NT2/D1 (cell line): Measurements from ENCODE around the gene LTF.

Experiments
- DNase-seq: peaks from one replicate; pipeline ENCODE4 v3.0.0-alpha.2; 2011; ENCODE audit warnings: low read depth, low spot score
- H3K27me3 ChIP-seq: 2 replicates; pipeline ENCODE4 v1.6.0; 2011; ENCODE audit warnings: mild to moderate bottlenecking; ENCODE audit not compliant: insufficient read length, insufficient read depth
- H3K36me3 ChIP-seq: 2 replicates; pipeline ENCODE4 v1.6.1; 2011; ENCODE audit warnings: mild to moderate bottlenecking, low read length, mixed read lengths; ENCODE audit not compliant: insufficient read depth, insufficient read length
- H3K4me1 ChIP-seq: 2 replicates; pipeline ENCODE4 v1.5.1; 2011; ENCODE audit not compliant: insufficient read depth, insufficient read length
- H3K4me3 ChIP-seq: 2 replicates; pipeline ENCODE4 v1.5.1; 2011; ENCODE audit warnings: low read depth; ENCODE audit not compliant: insufficient read length
- H3K9ac ChIP-seq: 2 replicates; pipeline ENCODE4 v1.6.0; 2011; ENCODE audit warnings: low read depth; ENCODE audit not compliant: insufficient read length
- H3K9me3 ChIP-seq: 2 replicates; pipeline ENCODE4 v1.5.1; 2011; ENCODE audit warnings: mild to moderate bottlenecking, low read length; ENCODE audit not compliant: insufficient read depth
- SUZ12 ChIP-seq: IDR thresholded peaks from 2 replicates; pipeline ENCODE4 v1.6.1; 2011; ENCODE audit not compliant: insufficient read length, insufficient read depth; ENCODE audit errors: extremely low read depth
- YY1 ChIP-seq: IDR thresholded peaks from 2 replicates; pipeline ENCODE4 v1.6.1; 2011; ENCODE audit not compliant: insufficient read length, insufficient read depth
- ZNF274 ChIP-seq: IDR thresholded peaks from 2 replicates; pipeline ENCODE4 v1.6.1; 2011; ENCODE audit warnings: mild to moderate bottlenecking, low read depth, low read length

Gene LTF

GRCh38 chr3:46465196-46465520 lies 453 bp upstream of the LTF start:
- Histone ChIP-seq H3K9ac (no peak overlapping the region), H3K9me3 (peaks cover 8% of the 10 kb centered on the region; the same call in 1 of the 2 replicates), H3K27me3 (no peaks in the 10 kb centered on the region), H3K4me3 (no peak overlapping the region), H3K4me1 (peaks cover 5% of the 10 kb centered on the region), H3K36me3 (no peaks in the 10 kb centered on the region)
- no peak for DNase-seq
- TF ChIP-seq SUZ12, result no peak
- TF ChIP-seq YY1, result no peak
- TF ChIP-seq ZNF274, result no peak

DNA sequence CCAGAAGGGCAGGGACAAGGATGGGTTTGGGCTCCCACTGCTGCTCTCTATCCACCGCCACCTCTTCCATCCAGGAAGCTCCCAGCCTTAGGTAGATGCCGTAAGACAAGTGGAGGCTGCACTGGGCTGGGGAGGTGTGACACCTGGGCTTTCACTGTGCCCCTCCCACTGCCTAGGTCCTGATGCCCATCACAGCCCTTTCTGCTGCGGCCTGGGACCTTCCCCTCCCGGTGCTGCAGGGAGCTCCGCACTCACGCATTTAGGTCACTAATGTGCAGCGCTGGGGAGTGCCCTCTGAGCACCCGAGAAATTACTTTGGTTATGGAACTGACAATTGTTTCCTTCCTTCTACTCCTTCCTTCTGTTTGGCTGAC lies 850 bp downstream of the LTF start:
- Histone ChIP-seq H3K4me1 (peaks cover 5% of the 10 kb centered on the region), H3K36me3 (no peaks in the 10 kb centered on the region), H3K4me3 (no peak overlapping the region), H3K9ac (no peak overlapping the region), H3K27me3 (no peaks in the 10 kb centered on the region), H3K9me3 (peaks cover 8% of the 10 kb centered on the region; the same call in 1 of the 2 replicates)
- DNase-seq, result no peak
- TF ChIP-seq ZNF274 (no peak), SUZ12 (no peak), YY1 (no peak)

- peaks cover 5% of the 10 kb centered on the region for H3K4me1 ChIP-seq
- no peaks in the 10 kb centered on the region for H3K36me3 ChIP-seq
- H3K4me3 ChIP-seq, result no peak overlapping the region
- DNase-seq, result no peak
- H3K27me3 ChIP-seq, result no peaks in the 10 kb centered on the region
- TF ChIP-seq SUZ12 (no peak), ZNF274 (no peak), YY1 (no peak)
- peaks cover 8% of the 10 kb centered on the region; the same call in 1 of the 2 replicates for H3K9me3 ChIP-seq
- H3K9ac ChIP-seq, result no peak overlapping the region
Measured at GRCh38 chr3:46463120-46463867, 1.4 kb downstream of the LTF start.

GRCh38 chr3:46462511-46462910 lies 2.2 kb downstream of the LTF start:
- TF ChIP-seq ZNF274 (no peak), YY1 (no peak), SUZ12 (no peak)
- DNase-seq, result no peak
- H3K36me3 ChIP-seq, result no peaks in the 10 kb centered on the region
- H3K4me3 ChIP-seq, result no peak overlapping the region
- H3K4me1 ChIP-seq, result peaks cover 5% of the 10 kb centered on the region
- H3K27me3 ChIP-seq, result no peaks in the 10 kb centered on the region
- H3K9me3 ChIP-seq, result peaks cover 8% of the 10 kb centered on the region; the same call in 1 of the 2 replicates
- no peak overlapping the region for H3K9ac ChIP-seq

DNA sequence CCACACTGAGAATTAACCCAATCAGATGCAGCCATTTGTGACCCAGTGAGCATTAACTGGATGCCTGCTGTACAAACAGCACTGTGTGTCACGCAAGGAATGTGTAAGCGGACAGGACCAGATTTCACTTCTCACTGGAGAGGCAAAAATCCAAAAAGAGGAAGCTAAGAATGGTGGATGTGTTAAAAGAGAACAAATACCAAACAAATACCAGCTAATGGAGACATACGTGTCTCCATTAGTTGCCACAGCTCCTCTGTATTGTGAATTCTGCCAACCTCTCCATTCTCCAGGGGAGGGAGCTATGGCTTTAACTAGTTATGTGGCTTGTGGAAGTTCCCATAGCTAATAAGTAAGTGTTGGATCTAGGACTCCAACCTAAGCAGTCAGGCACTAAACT lies 2.6 kb downstream of the LTF start:
- TF ChIP-seq YY1, result no peak
- TF ChIP-seq SUZ12, result no peak
- TF ChIP-seq ZNF274, result no peak
- DNase-seq, result no peak
- no peaks in the 10 kb centered on the region for H3K36me3 ChIP-seq
- peaks cover 2% of the 10 kb centered on the region for H3K4me1 ChIP-seq
- no peak overlapping the region for H3K4me3 ChIP-seq
- no peaks in the 10 kb centered on the region for H3K27me3 ChIP-seq
- no peak overlapping the region for H3K9ac ChIP-seq
- peaks cover 8% of the 10 kb centered on the region; the same call in 1 of the 2 replicates for H3K9me3 ChIP-seq

DNA sequence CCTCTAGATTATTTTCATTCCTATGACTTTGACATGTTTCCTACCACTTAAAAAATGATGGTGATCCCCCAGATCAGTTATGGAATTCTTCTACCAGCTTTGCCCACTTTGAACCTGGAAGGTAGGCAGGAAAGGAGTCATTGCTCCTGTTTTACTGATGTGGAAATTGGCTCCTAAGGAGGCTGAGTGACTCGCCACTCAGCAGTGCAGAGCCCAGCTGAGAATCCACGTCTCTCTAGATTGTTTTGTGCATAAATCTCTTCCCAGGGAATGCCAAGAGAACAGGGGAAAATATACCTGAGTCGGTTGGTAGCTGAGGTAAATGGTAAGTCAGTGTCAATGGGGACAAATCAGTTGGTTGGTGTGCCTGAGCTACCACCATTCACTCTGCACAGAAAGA lies 4.7 kb downstream of the LTF start:
- H3K4me1 ChIP-seq, result peaks cover 2% of the 10 kb centered on the region
- H3K4me3 ChIP-seq, result no peak overlapping the region
- H3K27me3 ChIP-seq, result no peaks in the 10 kb centered on the region
- H3K9me3 ChIP-seq, result peaks cover 8% of the 10 kb centered on the region; the same call in 1 of the 2 replicates
- no peak overlapping the region for H3K9ac ChIP-seq
- DNase-seq, result no peak
- TF ChIP-seq ZNF274 (no peak), SUZ12 (no peak), YY1 (no peak)
- H3K36me3 ChIP-seq, result no peaks in the 10 kb centered on the region

DNA sequence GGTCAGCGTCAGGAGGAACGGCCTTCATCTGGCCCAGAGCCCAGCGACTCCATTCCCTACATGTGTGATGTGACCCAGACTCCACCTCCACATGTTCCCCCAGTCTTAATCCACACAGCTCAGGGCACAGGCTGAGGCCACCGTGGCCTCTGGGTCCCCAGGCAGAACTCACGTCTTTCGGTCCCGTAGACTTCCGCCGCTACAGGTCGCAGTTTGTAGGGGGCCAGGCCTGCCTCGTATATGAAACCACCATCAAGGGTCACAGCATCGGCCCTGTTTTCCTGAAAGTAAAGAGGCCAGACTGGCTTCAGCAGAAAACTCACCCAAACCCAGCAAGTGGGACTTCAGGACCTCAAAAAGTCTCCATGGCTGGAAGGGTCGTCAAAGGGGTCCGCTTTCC lies 8.6 kb downstream of the LTF start:
- peaks cover 6% of the 10 kb centered on the region; the same call in 1 of the 2 replicates for H3K9me3 ChIP-seq
- H3K4me3 ChIP-seq, result no peak overlapping the region
- no peak for TF ChIP-seq SUZ12
- TF ChIP-seq YY1, result no peak
- no peak for TF ChIP-seq ZNF274
- peaks cover 2% of the 10 kb centered on the region for H3K4me1 ChIP-seq
- H3K36me3 ChIP-seq, result no peaks in the 10 kb centered on the region
- H3K9ac ChIP-seq, result no peak overlapping the region
- DNase-seq, result no peak
- no peaks in the 10 kb centered on the region for H3K27me3 ChIP-seq
